ENCODE measurements around the gene MYL12A.
A peak's percentile ranks its signal among the peaks of the same experiment; 100 is the strongest.
"Not testable (repeated sequence)": the region's sequence is repeated elsewhere in the genome, so short reads cannot be mapped to it uniquely, and the experiment has no call there.

Gene MYL12A

DNA sequence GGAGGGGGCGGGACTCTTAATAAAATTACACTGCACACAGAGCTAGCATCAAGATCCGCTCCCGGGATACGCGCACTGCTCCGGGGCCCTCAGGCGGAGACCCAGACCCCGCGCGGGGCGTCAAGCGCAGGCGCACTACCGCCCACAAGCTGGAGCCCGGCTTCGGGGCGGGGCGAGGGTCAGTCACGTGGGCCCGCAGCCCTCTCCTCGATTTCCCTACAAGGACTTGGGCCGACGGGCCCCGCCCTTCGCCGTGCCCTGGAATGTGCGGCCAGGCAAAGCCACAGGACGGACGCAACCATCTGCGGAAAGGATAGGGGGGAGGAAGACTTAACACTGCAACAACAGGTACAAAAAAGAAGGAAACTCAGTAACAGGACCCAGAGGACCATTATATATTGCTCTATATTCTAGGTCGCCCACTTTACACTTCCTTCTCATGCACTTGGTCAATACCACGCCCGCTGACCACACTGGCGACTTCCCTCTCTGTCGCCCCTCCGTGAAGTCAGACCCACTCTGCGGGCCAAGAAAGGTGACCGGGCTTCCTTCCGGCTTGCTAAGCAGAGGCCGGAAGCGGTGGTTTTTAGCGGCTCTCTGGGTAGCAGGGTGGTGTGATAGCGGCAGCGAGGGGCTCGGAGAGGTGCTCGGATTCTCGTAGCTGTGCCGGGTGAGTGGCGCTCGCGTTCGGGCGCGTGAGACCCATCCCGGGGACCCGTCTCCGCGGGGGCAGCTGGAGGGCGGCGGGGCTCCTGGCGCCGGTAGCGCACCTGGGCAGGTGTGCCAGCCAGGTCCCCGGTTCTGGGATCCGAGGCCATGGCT, at the start of gene MYL12A:
Gene MYL12A, plus strand, starts transcription at position 562 of the 822 bp plus-strand sequence. CDS start 5,447 bp downstream, outside the sequence.
- DNase-seq = peak; percentile 69

DNA sequence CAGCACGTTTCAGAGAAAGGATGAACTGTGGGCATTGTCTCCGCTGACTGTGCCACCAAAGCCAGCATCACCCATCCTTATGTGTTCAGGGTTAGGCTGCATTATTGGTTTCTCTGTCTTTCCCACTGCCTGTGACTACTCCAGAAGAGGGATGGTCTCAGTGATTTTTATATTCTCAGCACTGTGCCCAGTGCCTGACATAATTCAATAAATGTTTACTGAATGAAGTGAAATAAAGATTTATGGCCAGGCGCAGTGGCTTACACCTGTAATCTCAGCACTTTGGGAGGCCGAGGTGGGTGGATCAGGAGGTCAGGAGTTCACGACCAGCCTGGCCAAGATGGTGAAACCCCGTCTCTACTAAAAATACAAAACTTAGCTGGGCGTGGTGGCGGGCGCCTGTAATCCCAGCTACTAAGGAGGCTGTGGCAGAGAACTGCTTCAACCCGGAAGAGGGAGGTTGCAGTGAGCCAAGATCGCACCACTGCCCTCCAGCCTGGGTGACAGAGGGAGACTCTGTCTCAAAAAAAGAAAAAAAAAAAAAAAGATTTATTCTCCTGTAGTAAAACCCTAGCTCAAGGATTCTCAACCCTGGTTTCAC, 49.2 kb upstream of the MYL12A start:
- DNase-seq = not testable (repeated sequence)

DNA sequence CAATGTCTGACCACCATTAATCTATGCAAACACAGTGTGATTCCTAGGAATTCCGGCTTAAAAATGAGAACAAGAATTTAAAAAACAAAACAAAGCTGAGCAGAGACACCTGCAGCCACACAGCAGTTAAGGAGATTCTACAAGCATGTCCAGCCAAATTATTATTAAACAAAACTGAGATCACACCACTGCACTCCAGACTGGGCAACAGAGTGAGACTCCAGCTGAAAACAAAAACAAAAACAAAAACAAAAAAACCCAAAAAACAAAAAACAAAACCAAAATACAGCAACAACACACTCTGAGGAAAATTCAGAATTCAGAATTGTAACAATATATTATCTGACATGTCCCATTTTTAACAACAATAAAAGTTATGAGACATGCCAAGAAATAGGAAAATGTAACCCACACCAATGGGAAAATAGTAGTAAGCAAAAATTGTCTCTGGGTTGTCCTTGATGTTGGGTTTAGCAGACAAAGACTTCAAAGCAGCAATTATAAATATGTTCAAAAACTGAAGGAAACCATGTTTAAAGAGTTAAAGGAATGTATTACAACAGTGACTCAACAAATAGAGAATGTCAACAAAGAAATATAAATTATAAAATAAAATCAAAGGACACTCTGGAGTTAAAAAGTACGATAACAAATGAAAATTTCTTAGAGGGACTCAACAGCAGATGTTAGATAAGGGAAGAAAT, 47.5 kb upstream of the MYL12A start:
- DNase-seq = no peak

DNA sequence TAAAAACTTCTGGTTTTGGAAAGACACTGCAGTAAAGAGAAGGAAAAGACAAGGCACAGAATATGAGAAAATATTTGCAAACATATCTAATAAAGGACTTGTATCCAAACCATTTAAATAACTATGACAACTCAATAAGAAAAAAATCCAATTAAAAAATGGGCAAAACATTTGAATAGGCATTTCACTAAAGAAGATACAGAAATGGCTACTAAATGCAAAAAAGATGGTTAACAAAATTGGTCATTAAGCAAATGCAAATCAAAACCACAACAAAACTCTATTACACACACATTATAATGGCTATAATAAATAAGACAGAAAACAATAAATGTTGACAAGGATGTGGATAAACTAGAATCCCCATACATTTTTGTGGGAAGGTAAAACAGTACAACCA, 42.4 kb upstream of the MYL12A start:
- DNase-seq = no peak

DNA sequence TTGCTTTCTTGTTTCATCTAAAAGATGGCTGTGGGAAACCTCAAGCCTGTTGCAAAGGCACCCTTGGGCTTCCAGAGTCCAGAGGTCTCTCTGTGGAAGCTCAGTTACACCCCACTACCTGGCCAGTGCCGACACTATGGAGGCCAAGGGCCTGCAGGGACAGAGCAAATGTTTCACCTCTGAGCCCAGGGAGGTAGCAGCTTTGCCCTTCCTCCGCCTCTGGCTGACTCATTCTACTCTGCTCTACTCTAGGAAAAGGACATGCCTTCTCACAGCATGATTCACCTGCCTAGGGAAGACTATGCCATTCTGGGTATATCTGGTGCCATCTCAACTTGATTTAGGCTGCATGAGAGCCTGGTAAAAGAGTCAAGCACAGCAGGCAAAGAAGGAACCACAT, 40.0 kb upstream of the MYL12A start:
- no peak for DNase-seq

DNA sequence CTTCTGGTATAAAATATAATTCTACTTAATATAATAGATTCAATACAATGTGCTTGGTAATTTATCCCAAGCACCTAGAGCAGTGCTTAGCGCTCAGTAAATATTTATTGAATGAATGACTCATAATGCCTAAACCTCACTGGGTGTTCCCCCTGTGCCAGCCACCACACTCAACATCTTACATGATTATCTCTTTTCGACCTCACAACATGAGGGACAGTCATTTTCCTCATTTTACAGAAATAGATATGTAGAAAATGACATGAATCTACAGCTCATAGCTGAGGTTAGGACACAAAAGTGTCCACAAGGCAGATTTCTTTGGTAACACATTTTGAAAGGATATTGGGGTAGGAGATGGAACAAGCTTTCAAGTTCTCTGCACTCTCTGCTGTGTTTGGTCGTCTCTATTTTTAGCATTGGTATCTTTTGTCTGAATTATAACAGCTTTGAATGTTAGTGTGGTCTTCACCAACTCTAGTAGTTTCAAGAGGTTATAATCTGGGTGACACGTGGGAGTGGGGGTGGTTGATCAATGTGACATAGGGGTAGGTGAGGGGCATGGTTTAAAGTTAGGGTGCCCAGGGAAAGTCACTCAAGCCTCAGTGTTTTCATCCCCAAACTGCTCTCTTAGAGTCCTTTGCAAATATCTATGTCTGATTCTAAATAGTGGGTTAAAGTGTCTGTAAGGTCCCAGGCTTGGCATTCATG, 37.6 kb upstream of the MYL12A start:
- no peak for DNase-seq

DNA sequence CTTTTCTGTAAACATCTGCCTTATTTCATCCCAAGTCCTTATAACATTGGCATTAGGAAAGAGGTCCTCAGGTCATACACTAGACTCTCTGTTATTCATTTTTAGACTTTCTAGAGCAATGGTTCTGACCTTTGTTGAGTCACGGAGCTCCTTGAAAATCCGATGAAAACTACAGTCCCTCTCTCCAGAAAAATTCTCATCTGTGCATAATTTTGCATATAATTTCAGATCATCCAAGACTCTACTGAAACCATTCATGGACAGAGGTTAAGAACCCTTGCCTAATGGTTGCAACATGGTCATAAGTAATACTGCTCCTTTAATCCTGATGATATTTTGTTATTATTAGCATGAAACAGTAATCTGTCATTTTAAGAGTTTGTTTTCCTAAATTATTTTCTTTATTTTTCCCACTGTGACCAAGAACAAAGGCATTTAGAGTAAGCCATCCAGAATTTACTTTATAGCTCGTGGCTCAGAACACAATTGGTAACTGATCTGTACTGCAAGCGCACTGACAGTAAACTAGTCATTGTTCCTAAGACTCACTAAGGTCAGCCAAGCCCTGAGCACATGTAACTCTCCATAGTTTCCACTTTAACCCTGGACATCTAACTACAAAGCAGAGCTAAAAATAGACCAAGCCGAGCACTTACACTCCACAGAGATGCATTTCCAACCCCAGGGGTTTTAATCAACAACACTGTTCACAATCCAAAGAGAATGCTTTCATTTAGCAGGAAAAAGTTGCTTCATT, 36.2 kb upstream of the MYL12A start:
- DNase-seq = no peak

DNA sequence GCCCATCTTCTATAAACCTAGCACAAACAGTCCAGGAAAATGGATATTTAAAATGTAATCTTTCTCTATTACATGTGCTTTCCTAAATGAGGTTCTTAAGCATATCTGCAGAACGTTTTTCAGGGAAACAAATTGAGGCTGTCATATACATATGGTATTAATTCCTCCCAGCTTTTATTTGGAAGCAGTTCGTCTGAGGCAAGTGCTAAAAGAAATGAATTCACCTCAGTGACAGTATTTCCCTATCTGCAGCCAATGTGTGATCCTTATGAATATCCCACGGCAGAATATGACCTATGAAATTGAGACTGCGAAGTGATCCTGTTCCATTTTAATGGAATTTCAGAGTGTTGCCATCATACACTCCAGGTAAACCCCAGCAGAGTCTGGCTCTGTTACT, 34.9 kb upstream of the MYL12A start:
- DNase-seq = no peak

DNA sequence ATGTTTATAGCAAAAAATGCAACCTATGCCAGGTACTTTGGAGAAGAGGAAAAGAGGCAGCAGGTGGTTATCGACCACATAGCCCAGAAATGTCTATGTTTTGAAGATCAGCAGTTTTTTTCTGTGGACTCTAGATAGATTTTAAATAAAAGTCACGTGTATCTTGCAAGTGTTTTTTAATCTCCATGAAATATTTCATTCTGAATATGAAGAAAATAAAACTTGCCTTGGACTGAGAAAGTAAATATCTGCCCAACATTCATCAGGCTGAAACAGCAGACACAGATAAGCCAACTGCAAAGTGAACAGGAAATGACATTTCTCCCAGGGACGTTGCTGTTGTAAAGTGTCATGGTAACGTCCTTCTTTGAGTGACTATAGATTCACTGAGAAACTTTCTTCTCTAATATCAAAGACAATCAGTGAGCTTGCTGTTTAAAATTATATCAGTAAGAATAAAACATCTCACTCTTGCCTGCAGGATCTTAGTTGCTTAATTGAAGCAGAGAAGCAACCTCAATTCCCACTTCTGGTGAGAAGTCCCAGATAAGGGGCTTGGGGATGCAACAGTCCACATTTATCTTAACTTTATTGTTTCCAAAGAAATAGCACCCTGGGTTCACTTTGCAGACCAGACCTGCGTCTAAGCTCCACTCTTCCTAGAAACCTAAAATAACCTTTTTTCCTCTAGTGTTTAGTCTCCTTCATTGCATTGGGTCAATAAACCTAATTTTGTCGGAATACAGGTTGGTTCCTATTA, 34.1 kb upstream of the MYL12A start:
- DNase-seq = no peak

DNA sequence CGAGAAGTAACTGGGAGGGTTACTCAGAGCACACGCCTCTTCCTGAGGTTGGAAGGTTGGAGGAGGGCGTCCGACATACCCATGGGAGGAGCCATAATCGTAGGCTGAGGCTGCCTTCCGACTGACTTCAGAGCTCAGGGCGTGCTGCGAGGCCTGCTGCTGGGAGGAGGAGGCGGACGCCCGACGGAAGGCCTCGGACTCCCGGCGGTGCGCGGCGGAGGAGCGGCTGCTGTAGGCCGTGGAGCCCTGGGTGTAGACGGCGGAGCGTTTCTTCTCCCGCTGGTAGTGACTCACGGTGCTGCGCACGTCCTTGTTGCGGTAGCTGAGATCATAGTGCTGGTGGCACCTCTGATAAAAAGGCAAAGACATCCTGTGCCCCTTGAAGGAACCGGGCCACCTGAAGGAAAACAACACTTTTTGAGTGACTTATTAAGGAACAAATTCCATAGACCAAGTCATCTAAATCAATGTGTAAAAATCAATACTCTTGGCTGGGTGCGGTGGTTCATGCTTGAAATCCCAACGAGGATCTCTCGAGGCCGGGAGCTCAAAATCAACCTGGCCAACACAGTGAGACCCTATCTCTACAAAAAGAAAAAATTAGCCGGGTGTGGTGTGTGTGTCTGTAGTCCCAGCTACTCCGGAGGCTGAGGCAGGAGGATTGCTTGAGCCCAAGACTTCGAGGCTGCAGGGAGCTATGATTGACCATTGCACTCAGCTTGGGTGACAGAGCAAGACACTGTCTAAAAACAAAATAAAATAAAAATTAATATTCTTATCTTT, 32.6 kb upstream of the MYL12A start:
- no peak for DNase-seq

DNA sequence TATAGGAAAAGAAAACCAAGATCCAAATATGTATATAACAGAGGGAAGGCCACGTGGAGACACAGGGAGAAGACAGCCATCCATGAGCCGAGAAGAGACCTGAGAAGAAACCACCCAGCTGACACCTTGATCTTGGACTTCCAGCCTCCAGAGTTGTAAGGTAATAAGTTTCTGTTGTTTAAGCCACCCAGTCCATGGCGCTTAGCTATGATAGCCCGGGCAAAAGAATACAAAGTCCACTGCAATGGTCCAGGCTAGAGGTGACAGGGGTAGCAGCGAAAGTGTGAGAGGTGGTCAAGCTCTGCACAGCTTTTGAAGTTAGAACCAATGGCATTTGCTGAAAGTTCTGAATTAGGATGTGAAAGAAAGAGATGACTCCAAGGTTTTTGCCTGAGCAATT, 30.6 kb upstream of the MYL12A start:
- no peak for DNase-seq

DNA sequence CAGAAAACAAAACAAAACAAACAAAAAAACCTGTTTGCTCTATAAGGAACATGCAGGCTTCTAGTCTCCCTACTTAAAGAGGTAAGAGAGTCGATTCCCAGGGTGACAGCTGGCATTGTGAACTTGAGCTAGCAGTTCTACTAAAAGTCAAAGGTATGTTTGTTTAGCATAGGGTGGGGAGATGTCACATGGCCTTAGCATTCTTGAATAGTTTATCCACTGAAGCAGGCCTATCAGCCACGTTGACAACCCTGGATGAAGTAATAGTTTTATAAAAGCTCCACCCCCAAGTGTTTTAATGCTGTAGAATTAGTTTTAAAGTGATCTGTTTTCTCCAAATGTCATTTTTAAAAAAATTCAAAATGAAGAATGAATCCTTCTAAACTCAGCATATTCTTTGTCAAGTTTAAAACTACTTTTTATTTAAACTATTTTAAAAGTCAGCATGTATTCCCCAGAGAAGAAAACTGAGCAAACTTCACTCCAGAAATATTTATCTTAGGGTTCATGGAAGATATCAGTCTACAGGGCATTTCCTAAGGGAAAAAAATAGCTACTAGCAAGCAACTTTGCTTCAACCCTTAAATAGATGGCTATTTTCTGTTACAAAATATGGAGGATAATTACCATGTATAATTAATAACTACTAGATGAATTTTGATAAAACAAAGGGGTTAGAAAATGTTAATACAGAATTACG, 29.5 kb upstream of the MYL12A start:
- DNase-seq = no peak

DNA sequence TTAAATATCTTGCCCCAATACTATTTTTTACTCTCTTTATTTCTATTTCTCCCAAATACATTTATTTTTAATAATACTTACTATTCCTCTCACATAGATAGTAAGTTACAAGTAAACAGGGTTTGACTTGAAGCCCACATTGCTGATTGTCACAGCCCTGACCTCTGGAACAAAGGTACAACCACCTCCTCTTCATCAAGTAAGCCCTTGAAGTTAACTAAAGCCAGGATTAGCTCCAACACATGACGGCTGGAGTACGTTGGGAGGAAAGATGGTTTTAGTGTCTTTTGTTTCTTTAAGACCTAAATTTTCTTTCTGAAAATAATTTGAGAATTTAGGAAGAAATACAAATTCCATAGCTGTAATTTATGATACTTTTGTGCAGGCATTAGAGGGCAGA, 28.8 kb upstream of the MYL12A start:
- no peak for DNase-seq

DNA sequence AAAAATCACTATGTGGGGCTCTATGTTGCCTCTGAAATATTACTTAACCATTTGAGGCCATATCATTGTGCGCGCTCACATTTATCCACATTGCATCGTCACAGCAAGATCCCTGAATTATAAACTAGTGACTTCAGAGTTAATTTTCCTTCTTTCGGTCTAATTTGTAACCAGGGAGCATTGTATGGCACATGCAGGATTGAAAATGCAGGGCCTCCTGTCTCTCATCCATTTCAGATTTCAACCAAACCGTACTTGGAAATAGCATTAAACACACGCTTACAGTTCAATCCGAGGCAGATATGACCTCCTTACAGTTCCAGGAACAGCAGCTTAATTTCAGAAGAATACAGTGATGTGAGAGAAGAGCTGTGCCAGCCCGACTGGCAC, 28.4 kb upstream of the MYL12A start:
- no peak for DNase-seq

DNA sequence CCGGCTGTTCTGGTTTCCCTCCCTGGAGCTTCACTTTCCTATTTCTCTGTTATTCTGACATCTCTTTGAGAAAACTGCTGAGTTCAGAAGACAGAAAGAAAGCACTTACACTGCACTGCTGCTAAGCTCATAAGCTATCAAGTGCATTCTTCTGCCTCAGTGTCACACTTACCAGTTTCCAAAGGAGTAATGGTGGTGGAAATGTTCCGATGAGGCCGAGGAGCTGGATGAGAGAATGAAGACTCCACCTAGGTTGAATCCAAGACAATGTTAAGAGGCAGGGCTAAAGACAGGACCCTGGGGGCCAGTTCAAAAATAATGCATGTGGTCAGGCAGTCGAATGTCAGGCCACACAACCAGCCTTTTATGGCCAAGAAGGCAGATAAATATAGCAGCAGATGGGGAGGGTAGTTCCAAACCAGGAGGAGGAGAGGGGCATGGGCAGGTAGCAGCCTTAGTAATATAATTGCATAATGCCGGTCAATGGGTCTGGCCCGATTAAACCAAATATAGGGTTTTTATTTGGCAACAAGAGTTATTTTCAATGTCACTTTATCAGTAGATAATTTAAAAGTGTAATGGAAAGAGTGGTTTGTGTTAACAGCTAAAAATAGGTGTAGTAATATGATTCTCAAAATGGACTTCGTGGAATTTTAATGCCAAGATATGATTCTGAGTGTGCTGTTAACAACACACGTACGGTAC, 27.8 kb upstream of the MYL12A start, which contains the start of gene MYOM1:
Gene MYOM1, minus strand, starts transcription at position 338 of the 705 bp plus-strand sequence. CDS start 4,745 bp downstream, outside the sequence.
- no peak for DNase-seq

DNA sequence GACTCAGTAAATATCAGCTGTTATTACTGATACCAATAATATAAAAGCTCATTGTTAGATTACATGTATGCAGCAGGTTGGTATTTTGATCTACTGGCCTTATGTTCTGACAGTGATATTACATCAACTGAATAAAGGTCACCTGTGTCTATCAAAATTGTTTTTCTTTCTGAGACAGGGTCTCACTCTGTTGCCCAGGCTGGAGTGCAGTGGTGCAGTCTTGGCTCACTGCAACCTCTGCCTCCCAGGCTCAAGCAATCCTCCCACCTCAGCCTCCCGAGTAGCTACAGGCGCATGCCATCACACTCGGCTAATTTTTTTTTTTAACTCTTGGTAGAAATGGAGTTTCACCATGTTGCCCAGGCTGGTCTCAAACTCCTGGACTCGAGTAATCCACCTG, 26.7 kb upstream of the MYL12A start:
- not testable (repeated sequence) for DNase-seq

DNA sequence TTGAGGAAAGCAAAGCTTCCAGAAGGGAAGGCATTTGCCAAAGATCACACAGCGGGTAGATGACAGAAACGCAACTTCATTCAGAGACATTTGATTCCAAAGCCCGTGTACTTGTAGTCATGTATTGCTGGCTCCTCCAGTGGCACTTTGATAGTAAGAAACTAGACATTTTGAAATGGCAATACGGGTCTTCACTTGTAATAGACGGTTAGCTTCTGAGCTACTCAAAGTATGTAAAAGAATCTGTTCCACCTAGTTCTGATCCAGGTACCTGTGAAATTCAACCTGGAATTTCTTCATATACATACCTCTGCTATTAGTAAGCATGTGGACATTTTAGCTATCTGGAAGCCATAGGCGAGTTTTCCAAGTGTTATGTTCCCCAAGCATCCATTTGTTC, 26.1 kb upstream of the MYL12A start:
- DNase-seq = no peak

DNA sequence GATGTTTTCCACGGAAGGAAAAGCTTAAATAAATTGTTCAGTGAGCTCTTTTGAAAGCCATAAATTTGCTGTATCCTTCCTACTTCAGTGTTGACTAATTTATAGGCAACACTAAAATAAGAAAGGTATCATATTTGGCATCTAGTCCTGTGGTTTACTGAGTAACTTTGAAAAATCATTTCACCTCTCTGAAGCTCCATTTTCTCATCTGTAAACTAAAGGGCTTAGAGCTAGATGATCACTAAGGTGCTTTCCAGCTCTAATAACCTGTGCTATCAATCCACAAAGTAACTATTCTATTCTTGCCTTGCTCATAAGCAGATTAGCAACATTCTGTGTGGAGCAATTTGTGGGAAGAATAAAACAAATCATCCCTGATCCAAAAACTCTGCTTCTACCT, 24.2 kb upstream of the MYL12A start:
- DNase-seq = no peak

DNA sequence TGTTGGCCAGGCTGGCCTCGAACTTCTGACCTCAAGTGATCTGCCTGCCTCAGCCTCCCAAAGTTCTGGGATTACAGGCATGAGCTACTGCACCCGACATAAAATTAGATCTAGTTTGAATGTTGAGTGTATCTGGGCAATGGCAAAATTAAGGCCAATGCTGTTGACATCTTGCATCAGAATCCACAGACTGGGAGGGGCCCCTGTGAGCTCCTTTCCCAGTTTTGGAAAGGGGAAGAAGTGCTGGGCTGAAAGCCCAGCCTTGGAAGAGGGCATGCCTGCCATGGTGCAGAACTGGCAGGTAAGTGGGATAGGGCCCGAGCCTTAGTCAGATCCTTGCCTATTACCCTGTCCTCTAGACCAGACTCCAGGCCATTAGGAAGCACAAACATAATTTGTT, 23.4 kb upstream of the MYL12A start:
- no peak for DNase-seq

DNA sequence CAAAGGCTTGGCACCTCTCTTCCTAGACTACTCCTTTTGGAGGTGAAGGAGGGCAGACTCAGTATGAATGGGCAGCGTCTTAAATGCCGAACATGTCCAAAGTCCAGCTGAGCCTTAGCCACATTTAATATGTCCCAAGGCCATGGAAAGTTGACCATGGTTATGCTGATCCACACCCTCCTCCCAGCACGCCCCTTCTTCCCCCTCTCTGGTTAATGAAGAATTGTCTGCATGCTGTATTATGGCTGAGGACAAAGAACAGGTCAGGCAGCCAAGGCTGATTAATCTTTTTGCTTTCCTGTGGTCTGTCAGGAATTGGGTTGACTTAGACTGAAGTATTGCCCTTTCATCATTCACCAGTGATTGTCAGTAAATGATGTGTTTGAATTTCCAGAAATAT, 22.0 kb upstream of the MYL12A start:
- DNase-seq = no peak
